Rectal smooth muscle tissue (tissue), 1 donor: Measurements from ENCODE around the gene GATA6.

Source experiments
- H3K27ac ChIP-seq: one replicate; pipeline ENCODE4 v1.7.0; 2013; ENCODE audit warnings: low read depth, low read length, inconsistent platforms
- H3K27me3 ChIP-seq: one replicate; pipeline ENCODE4 v1.7.0; 2013; ENCODE audit warnings: low read length; ENCODE audit not compliant: control insufficient read depth, insufficient read depth
- H3K36me3 ChIP-seq: one replicate; pipeline ENCODE4 v1.7.0; 2013; ENCODE audit warnings: low read length; ENCODE audit not compliant: control insufficient read depth, insufficient read depth
- H3K4me1 ChIP-seq: one replicate; pipeline ENCODE4 v1.7.0; 2013; ENCODE audit warnings: low read length; ENCODE audit not compliant: control insufficient read depth, insufficient read depth
- H3K4me3 ChIP-seq: one replicate; pipeline ENCODE4 v1.7.0; 2013; ENCODE audit warnings: low read length
- H3K9ac ChIP-seq: one replicate; pipeline ENCODE4 v1.7.0; 2013; ENCODE audit warnings: low read length

Gene GATA6

GRCh38 chr18:22221350-22221749 lies 52.0 kb downstream of the GATA6 start:
- no peaks in the 10 kb centered on the region for H3K36me3 ChIP-seq
- no peak overlapping the region for H3K9ac ChIP-seq
- no peaks in the 10 kb centered on the region for H3K4me1 ChIP-seq
- no peak overlapping the region for H3K4me3 ChIP-seq
- H3K27ac ChIP-seq, result no peak overlapping the region
- H3K27me3 ChIP-seq, result no peaks in the 10 kb centered on the region

GRCh38 chr18:22223254-22223964 lies 54.0 kb downstream of the GATA6 start:
- H3K9ac ChIP-seq, result no peak overlapping the region
- H3K27me3 ChIP-seq, result no peaks in the 10 kb centered on the region
- H3K4me1 ChIP-seq, result no peaks in the 10 kb centered on the region
- H3K36me3 ChIP-seq, result no peaks in the 10 kb centered on the region
- H3K27ac ChIP-seq, result no peak overlapping the region
- no peak overlapping the region for H3K4me3 ChIP-seq

GRCh38 chr18:22223965-22224322 lies 54.6 kb downstream of the GATA6 start:
- no peaks in the 10 kb centered on the region for H3K36me3 ChIP-seq
- no peaks in the 10 kb centered on the region for H3K4me1 ChIP-seq
- no peak overlapping the region for H3K4me3 ChIP-seq
- no peak overlapping the region for H3K9ac ChIP-seq
- H3K27me3 ChIP-seq, result no peaks in the 10 kb centered on the region
- no peak overlapping the region for H3K27ac ChIP-seq

- Histone ChIP-seq H3K27ac (no peak overlapping the region), H3K27me3 (no peaks in the 10 kb centered on the region), H3K36me3 (no peaks in the 10 kb centered on the region), H3K4me3 (no peak overlapping the region), H3K9ac (no peak overlapping the region), H3K4me1 (no peaks in the 10 kb centered on the region)
Measured at GRCh38 chr18:22224339-22224738, 55.0 kb downstream of the GATA6 start.

- H3K4me1 ChIP-seq, result no peaks in the 10 kb centered on the region
- H3K36me3 ChIP-seq, result no peaks in the 10 kb centered on the region
- H3K27me3 ChIP-seq, result no peaks in the 10 kb centered on the region
- no peak overlapping the region for H3K27ac ChIP-seq
- no peak overlapping the region for H3K9ac ChIP-seq
- no peak overlapping the region for H3K4me3 ChIP-seq
Measured at GRCh38 chr18:22226801-22227200, 57.4 kb downstream of the GATA6 start.

- no peaks in the 10 kb centered on the region for H3K27me3 ChIP-seq
- H3K4me1 ChIP-seq, result no peaks in the 10 kb centered on the region
- no peak overlapping the region for H3K4me3 ChIP-seq
- no peaks in the 10 kb centered on the region for H3K36me3 ChIP-seq
- H3K9ac ChIP-seq, result no peak overlapping the region
- H3K27ac ChIP-seq, result no peak overlapping the region
Measured at GRCh38 chr18:22228976-22229375, 59.6 kb downstream of the GATA6 start.

- H3K27me3 ChIP-seq, result no peaks in the 10 kb centered on the region
- no peak overlapping the region for H3K27ac ChIP-seq
- H3K36me3 ChIP-seq, result no peaks in the 10 kb centered on the region
- H3K4me1 ChIP-seq, result no peaks in the 10 kb centered on the region
- no peak overlapping the region for H3K9ac ChIP-seq
- H3K4me3 ChIP-seq, result no peak overlapping the region
Measured at GRCh38 chr18:22229456-22230124, 60.2 kb downstream of the GATA6 start.

- Histone ChIP-seq H3K27ac (no peak overlapping the region), H3K4me3 (no peak overlapping the region), H3K27me3 (no peaks in the 10 kb centered on the region), H3K4me1 (no peaks in the 10 kb centered on the region), H3K36me3 (no peaks in the 10 kb centered on the region), H3K9ac (no peak overlapping the region)
Measured at GRCh38 chr18:22230471-22230945, 61.1 kb downstream of the GATA6 start.

- H3K36me3 ChIP-seq, result no peaks in the 10 kb centered on the region
- H3K27ac ChIP-seq, result no peak overlapping the region
- no peaks in the 10 kb centered on the region for H3K4me1 ChIP-seq
- H3K4me3 ChIP-seq, result no peak overlapping the region
- H3K9ac ChIP-seq, result no peak overlapping the region
- no peaks in the 10 kb centered on the region for H3K27me3 ChIP-seq
Measured at GRCh38 chr18:22233266-22233665, 63.9 kb downstream of the GATA6 start.

- Histone ChIP-seq H3K9ac (no peak overlapping the region), H3K4me3 (no peak overlapping the region), H3K27ac (no peak overlapping the region), H3K36me3 (no peaks in the 10 kb centered on the region), H3K4me1 (no peaks in the 10 kb centered on the region), H3K27me3 (no peaks in the 10 kb centered on the region)
Measured at GRCh38 chr18:22238036-22238435, 68.6 kb downstream of the GATA6 start.

- H3K4me1 ChIP-seq, result no peaks in the 10 kb centered on the region
- no peak overlapping the region for H3K27ac ChIP-seq
- no peak overlapping the region for H3K4me3 ChIP-seq
- no peak overlapping the region for H3K9ac ChIP-seq
- no peaks in the 10 kb centered on the region for H3K27me3 ChIP-seq
- no peaks in the 10 kb centered on the region for H3K36me3 ChIP-seq
Measured at GRCh38 chr18:22238681-22239080, 69.3 kb downstream of the GATA6 start.

- H3K9ac ChIP-seq, result no peak overlapping the region
- H3K4me3 ChIP-seq, result no peak overlapping the region
- no peak overlapping the region for H3K27ac ChIP-seq
- H3K36me3 ChIP-seq, result no peaks in the 10 kb centered on the region
- H3K4me1 ChIP-seq, result no peaks in the 10 kb centered on the region
- no peaks in the 10 kb centered on the region for H3K27me3 ChIP-seq
Measured at GRCh38 chr18:22241921-22242361, 72.6 kb downstream of the GATA6 start.

- Histone ChIP-seq H3K4me1 (no peaks in the 10 kb centered on the region), H3K27me3 (no peaks in the 10 kb centered on the region), H3K4me3 (no peak overlapping the region), H3K27ac (no peak overlapping the region), H3K36me3 (no peaks in the 10 kb centered on the region), H3K9ac (no peak overlapping the region)
Measured at GRCh38 chr18:22243513-22243912, 74.1 kb downstream of the GATA6 start.
